Measurements from ENCODE around the gene GABARAPL2.

DNA sequence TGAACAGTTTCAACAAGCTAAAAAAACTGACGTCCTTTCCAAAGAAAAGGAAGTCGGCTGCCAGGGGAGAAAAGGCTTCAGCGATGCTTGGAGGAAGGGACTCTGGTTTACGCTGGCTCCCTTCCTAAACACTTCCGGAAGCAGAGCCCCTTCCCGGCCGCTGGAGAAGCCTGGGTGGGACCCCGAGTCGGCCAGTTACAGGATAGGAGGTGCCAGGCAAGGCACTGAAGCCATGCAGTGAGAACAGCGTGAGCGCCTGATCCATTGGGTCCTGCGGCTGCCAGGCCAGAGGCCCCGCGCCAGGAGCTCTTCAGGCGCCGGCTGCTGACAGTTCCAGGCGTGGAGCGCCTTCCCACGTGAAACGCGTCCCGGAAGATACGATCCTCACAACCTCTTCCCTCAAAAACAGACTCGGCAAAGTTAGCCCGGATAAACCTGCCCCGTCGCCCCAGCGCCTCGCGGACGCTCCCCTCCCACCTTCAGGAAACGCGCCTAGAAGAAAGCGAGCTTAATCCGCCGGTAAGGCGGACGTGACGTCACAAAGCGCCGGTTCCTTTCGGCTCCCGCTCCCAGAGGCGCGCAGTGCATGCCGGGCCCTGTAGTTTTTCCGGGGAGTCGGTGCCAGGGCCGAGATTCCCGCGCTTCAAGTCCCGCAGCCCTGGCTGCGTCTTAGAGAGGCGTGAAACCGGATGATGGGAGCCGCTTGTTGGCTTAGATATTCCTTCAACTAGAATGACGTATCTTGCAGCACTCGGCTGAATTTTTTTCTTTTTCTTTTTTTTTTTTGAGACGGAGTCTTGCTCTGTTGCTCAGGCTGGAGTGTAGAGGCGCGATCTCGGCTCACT is 56.8 kb downstream of the GABARAPL2 start, which contains the start of gene ADAT1:
- TF ChIP-seq CTCF (IDR thresholded peaks at IDR 0.05; ENCODE audit: low read depth, low read length) = no peak
- no peak for TF ChIP-seq EZH2phosphoT487 (IDR thresholded peaks at IDR 0.05; ENCODE audit: low read depth)
